ENCODE measurements around the gene PADI3. TPM values are rescaled to one million over a fixed set of nuclear protein-coding genes. Genes with fewer than 3 reads are reported as not detected.

PADI3 gene
- total and polyA plus RNA-seq, 3 experiments from 2014 or later, result not detected

DNA sequence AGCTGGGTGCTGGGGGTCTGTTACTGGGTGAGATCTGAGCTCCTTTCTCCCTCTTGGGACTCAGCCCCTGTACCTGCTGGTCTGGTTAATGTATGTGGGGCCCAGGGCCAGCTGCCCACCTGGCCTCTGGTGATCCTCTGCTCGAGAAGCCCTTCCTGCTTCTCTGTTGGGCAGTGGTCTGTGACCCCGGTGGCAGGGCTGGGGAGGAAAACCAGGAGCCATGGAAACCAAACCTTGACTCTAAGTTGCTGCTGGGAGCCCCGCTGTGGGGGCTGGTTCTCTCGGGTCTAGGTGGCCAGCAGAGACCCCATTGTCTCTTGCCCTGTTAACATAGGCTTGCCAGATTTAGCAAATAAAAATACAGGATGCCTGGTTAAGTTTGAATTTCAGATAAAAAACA is 42.7 kb upstream of the PADI3 start:
- Mint-ChIP-seq H3K27ac (no peak overlapping the region), H3K9me3 (no peaks in the 10 kb centered on the region), H3K4me1 (peaks cover 26 to 75% (median 43%) of the 10 kb centered on the region in 3 donors), H3K27me3 (peaks cover 24 to 35% of the 10 kb centered on the region in 2 donors), H3K4me3 (peak overlapping the region in 1 of 7 donors; percentile 55), H3K36me3 (peaks cover 0 to 3% (median 0%) of the 10 kb centered on the region in 3 donors)
- Histone ChIP-seq H3K27ac (ENCODE audit: low read depth, low read length) (no peak overlapping the region), H3K27me3 (ENCODE audit: insufficient read depth, low read length, poor library complexity, severe bottlenecking) (no peaks in the 10 kb centered on the region), H3K4me1 (ENCODE audit: insufficient read depth, low read length) (peaks cover 25% of the 10 kb centered on the region), H3K9me3 (ENCODE audit: low read length) (no peaks in the 10 kb centered on the region), H3K36me3 (ENCODE audit: insufficient read depth, low read length) (no peaks in the 10 kb centered on the region), H3K4me3 (ENCODE audit: low read length) (no peak overlapping the region)
- POLR2A ChIA-PET, result no interaction called here
- CTCF ChIA-PET, result interaction anchor here (0.9 to 2.1 kb wide), 2 partner anchors 10 to 31 kb away, joined by 3 to 4 read pairs; no protein-coding TSS in a partner anchor
- DNase-seq, result peak in 1 of 5 donors; percentile 9

DNA sequence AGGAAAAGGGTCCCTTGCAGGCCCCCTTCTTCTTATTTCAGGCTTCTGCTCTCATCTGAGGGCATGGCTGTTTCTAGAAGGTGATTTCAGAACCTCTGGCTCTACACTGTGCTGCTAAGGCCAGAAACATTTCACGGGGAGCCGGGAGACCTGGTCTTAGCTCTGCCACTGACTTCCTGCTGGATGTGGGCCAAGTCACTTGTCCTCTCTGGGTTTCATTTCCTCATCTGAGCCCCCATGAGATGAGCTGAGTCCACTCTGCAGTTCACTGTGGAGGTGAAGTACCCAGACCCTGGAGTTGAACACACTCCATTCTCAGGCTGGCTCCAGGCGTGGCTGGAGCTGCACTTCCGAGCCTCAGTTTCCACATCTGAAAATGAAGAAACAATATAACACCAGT is 41.9 kb upstream of the PADI3 start:
- Mint-ChIP-seq H3K27me3 (peaks cover 23 to 36% of the 10 kb centered on the region in 2 donors), H3K27ac (peak overlapping the region in 1 of 8 donors; percentile 50), H3K4me1 (peaks cover 19 to 75% (median 42%) of the 10 kb centered on the region in 3 donors), H3K4me3 (no peak overlapping the region), H3K36me3 (peaks cover 0 to 3% (median 0%) of the 10 kb centered on the region in 3 donors), H3K9me3 (no peaks in the 10 kb centered on the region)
- Histone ChIP-seq H3K4me3 (ENCODE audit: low read length) (no peak overlapping the region), H3K36me3 (ENCODE audit: insufficient read depth, low read length) (no peaks in the 10 kb centered on the region), H3K9me3 (ENCODE audit: low read length) (no peaks in the 10 kb centered on the region), H3K27ac (ENCODE audit: low read depth, low read length) (no peak overlapping the region), H3K4me1 (ENCODE audit: insufficient read depth, low read length) (peaks cover 27% of the 10 kb centered on the region), H3K27me3 (ENCODE audit: insufficient read depth, low read length, poor library complexity, severe bottlenecking) (peaks cover 7% of the 10 kb centered on the region)
- CTCF ChIA-PET, result interaction anchor here (1.6 to 2.1 kb wide), 3 partner anchors 30 to 81 kb away, joined by 4 to 9 read pairs (median 5); no protein-coding TSS in a partner anchor
- DNase-seq, result peak in 1 of 5 donors; percentile 31
- POLR2A ChIA-PET, result no interaction called here

- Mint-ChIP-seq H3K27ac (peak overlapping the region in 2 of 8 donors; percentile 63), H3K4me1 (peaks cover 22 to 75% (median 42%) of the 10 kb centered on the region in 3 donors), H3K9me3 (no peaks in the 10 kb centered on the region), H3K4me3 (peak overlapping the region in 1 of 7 donors; percentile 6), H3K27me3 (peaks cover 26 to 39% of the 10 kb centered on the region in 2 donors), H3K36me3 (peaks cover 0 to 3% (median 0%) of the 10 kb centered on the region in 3 donors)
- Histone ChIP-seq H3K27me3 (ENCODE audit: insufficient read depth, low read length, poor library complexity, severe bottlenecking) (peaks cover 9% of the 10 kb centered on the region), H3K4me3 (ENCODE audit: low read length) (no peak overlapping the region), H3K9me3 (ENCODE audit: low read length) (no peaks in the 10 kb centered on the region), H3K27ac (ENCODE audit: low read depth, low read length) (no peak overlapping the region), H3K36me3 (ENCODE audit: insufficient read depth, low read length) (no peaks in the 10 kb centered on the region), H3K4me1 (ENCODE audit: insufficient read depth, low read length) (peaks cover 32% of the 10 kb centered on the region)
- no peak for DNase-seq
- POLR2A ChIA-PET, result no interaction called here
- CTCF ChIA-PET, result interaction anchor here (1.6 kb wide), 2 partner anchors 29 to 81 kb away, joined by 5 to 9 read pairs; no protein-coding TSS in a partner anchor
These were observed 41.4 kb upstream of the PADI3 start for GRCh38 chr1:17207540-17207939.

- Histone ChIP-seq H3K27ac (ENCODE audit: low read depth, low read length) (no peak overlapping the region), H3K36me3 (ENCODE audit: insufficient read depth, low read length) (no peaks in the 10 kb centered on the region), H3K4me3 (ENCODE audit: low read length) (no peak overlapping the region), H3K4me1 (ENCODE audit: insufficient read depth, low read length) (peaks cover 37% of the 10 kb centered on the region), H3K9me3 (ENCODE audit: low read length) (no peaks in the 10 kb centered on the region), H3K27me3 (ENCODE audit: insufficient read depth, low read length, poor library complexity, severe bottlenecking) (peaks cover 11% of the 10 kb centered on the region)
- Mint-ChIP-seq H3K4me3 (peak overlapping the region in 2 of 7 donors; percentile 6 to 40), H3K36me3 (peaks cover 0 to 3% (median 0%) of the 10 kb centered on the region in 3 donors), H3K27ac (peak overlapping the region in 4 of 8 donors; percentile 54 to 84 (median 63)), H3K4me1 (peaks cover 24 to 75% (median 42%) of the 10 kb centered on the region in 3 donors), H3K9me3 (peaks cover 0 to 2% (median 0%) of the 10 kb centered on the region in 5 donors), H3K27me3 (peaks cover 27 to 39% of the 10 kb centered on the region in 2 donors)
- DNase-seq, result peak; percentile 8 to 82 (median 10)
- CTCF ChIA-PET, result interaction anchor here (1.1 to 1.6 kb wide), 3 partner anchors 29 to 82 kb away, joined by 3 to 9 read pairs (median 5); no protein-coding TSS in a partner anchor
- POLR2A ChIA-PET, result no interaction called here
These were observed 40.9 kb upstream of the PADI3 start for GRCh38 chr1:17207966-17208418.

GRCh38 chr1:17208546-17208945 is 40.4 kb upstream of the PADI3 start:
- Mint-ChIP-seq H3K9me3 (peaks cover 0 to 2% (median 0%) of the 10 kb centered on the region in 5 donors), H3K36me3 (peaks cover 0 to 3% (median 0%) of the 10 kb centered on the region in 3 donors), H3K27me3 (peaks cover 29 to 42% of the 10 kb centered on the region in 2 donors), H3K4me3 (no peak overlapping the region), H3K4me1 (peaks cover 26 to 75% (median 44%) of the 10 kb centered on the region in 3 donors), H3K27ac (no peak overlapping the region)
- H3K4me1 ChIP-seq (ENCODE audit: insufficient read depth, low read length), result peaks cover 42% of the 10 kb centered on the region
- peaks cover 16% of the 10 kb centered on the region for H3K27me3 ChIP-seq (ENCODE audit: insufficient read depth, low read length, poor library complexity, severe bottlenecking)
- no peak for DNase-seq
- no peaks in the 10 kb centered on the region for H3K36me3 ChIP-seq (ENCODE audit: insufficient read depth, low read length)
- H3K27ac ChIP-seq (ENCODE audit: low read depth, low read length), result no peak overlapping the region
- ChIA-PET POLR2A (no interaction called here), CTCF (interaction anchor here (1.1 to 1.6 kb wide), 2 partner anchors 28 to 31 kb away, joined by 3 to 9 read pairs; no protein-coding TSS in a partner anchor)
- no peaks in the 10 kb centered on the region for H3K9me3 ChIP-seq (ENCODE audit: low read length)
- no peak overlapping the region for H3K4me3 ChIP-seq (ENCODE audit: low read length)

DNA sequence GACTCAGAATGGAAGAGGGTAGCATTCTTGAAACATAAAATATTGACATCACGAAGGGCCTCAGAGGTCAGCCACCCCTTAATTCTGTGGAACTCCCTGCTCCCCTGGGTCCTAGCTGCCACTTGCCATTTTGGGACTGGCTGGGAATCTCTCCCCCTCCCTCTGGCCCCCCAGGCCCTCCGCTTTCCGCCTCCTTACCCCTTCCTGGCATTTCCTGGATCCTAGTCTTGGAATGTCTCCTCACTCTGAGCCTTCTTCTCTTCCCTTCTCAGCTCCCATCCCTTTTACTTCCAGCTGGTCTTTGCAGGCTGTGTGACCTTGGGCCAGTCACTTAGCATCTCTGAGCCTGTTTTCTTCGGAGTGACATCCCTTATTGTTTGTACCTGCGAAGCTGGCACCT is 39.5 kb upstream of the PADI3 start:
- peak overlapping the region in 1 of 8 donors; percentile 37 for H3K27ac Mint-ChIP-seq
- Histone ChIP-seq H3K9me3 (ENCODE audit: low read length) (no peaks in the 10 kb centered on the region), H3K4me1 (ENCODE audit: insufficient read depth, low read length) (peaks cover 51% of the 10 kb centered on the region), H3K27ac (ENCODE audit: low read depth, low read length) (no peak overlapping the region), H3K27me3 (ENCODE audit: insufficient read depth, low read length, poor library complexity, severe bottlenecking) (peaks cover 20% of the 10 kb centered on the region), H3K36me3 (ENCODE audit: insufficient read depth, low read length) (no peaks in the 10 kb centered on the region), H3K4me3 (ENCODE audit: low read length) (no peak overlapping the region)
- H3K4me3 Mint-ChIP-seq, result no peak overlapping the region
- peak in 1 of 5 donors; percentile 28 for DNase-seq
- peaks cover 34 to 41% of the 10 kb centered on the region in 2 donors for H3K27me3 Mint-ChIP-seq
- peaks cover 29 to 76% (median 37%) of the 10 kb centered on the region in 3 donors for H3K4me1 Mint-ChIP-seq
- POLR2A ChIA-PET, result no interaction called here
- H3K9me3 Mint-ChIP-seq, result peaks cover 0 to 2% (median 0%) of the 10 kb centered on the region in 5 donors
- CTCF ChIA-PET, result no interaction called here
- peaks cover 0 to 1% (median 0%) of the 10 kb centered on the region in 3 donors for H3K36me3 Mint-ChIP-seq

- Mint-ChIP-seq H3K36me3 (no peaks in the 10 kb centered on the region), H3K4me1 (peaks cover 33 to 75% (median 37%) of the 10 kb centered on the region in 3 donors), H3K4me3 (no peak overlapping the region), H3K27me3 (peaks cover 40 to 46% of the 10 kb centered on the region in 2 donors), H3K27ac (peak overlapping the region in 1 of 8 donors; percentile 69), H3K9me3 (peaks cover 0 to 2% (median 0%) of the 10 kb centered on the region in 5 donors)
- Histone ChIP-seq H3K4me1 (ENCODE audit: insufficient read depth, low read length) (peaks cover 52% of the 10 kb centered on the region), H3K36me3 (ENCODE audit: insufficient read depth, low read length) (no peaks in the 10 kb centered on the region), H3K4me3 (ENCODE audit: low read length) (no peak overlapping the region), H3K27ac (ENCODE audit: low read depth, low read length) (no peak overlapping the region), H3K27me3 (ENCODE audit: insufficient read depth, low read length, poor library complexity, severe bottlenecking) (peaks cover 20% of the 10 kb centered on the region), H3K9me3 (ENCODE audit: low read length) (no peaks in the 10 kb centered on the region)
- ChIA-PET POLR2A (no interaction called here), CTCF (no interaction called here)
- DNase-seq, result no peak
These were observed 38.7 kb upstream of the PADI3 start for GRCh38 chr1:17210176-17210575.

DNA sequence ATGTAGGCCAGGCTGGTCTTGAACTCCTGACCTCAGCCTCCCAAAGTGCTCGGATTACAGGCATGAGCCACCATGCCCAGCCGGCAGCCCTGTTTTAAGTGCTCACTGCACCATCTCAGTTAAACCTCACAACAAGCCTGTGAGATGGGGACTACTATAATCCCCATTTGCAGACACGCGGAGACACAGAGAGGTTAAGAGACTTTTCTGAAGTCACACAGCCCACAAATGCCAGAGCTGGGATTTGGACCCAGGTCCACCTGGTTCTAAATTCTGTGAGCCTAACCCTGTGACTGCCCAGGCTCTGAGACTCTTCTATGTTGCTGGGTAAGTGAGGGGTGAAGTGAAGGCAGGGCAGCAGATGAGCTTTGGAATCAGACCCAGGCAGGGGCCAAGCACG is 37.5 kb upstream of the PADI3 start:
- no peak overlapping the region for H3K4me3 ChIP-seq (ENCODE audit: low read length)
- Mint-ChIP-seq H3K4me3 (peak overlapping the region in 1 of 7 donors; percentile 18), H3K27me3 (peaks cover 39 to 52% of the 10 kb centered on the region in 2 donors), H3K36me3 (no peaks in the 10 kb centered on the region), H3K4me1 (peaks cover 34 to 71% (median 37%) of the 10 kb centered on the region in 3 donors), H3K27ac (no peak overlapping the region), H3K9me3 (peaks cover 0 to 2% (median 0%) of the 10 kb centered on the region in 5 donors)
- no peaks in the 10 kb centered on the region for H3K36me3 ChIP-seq (ENCODE audit: insufficient read depth, low read length)
- no peaks in the 10 kb centered on the region for H3K9me3 ChIP-seq (ENCODE audit: low read length)
- H3K27ac ChIP-seq (ENCODE audit: low read depth, low read length), result no peak overlapping the region
- peaks cover 52% of the 10 kb centered on the region for H3K4me1 ChIP-seq (ENCODE audit: insufficient read depth, low read length)
- peaks cover 20% of the 10 kb centered on the region for H3K27me3 ChIP-seq (ENCODE audit: insufficient read depth, low read length, poor library complexity, severe bottlenecking)
- ChIA-PET CTCF (interaction anchor here (1.8 kb wide), 1 partner anchor 12 kb away, joined by 4 read pairs; no protein-coding TSS in a partner anchor), POLR2A (no interaction called here)
- DNase-seq, result no peak
